NCI-H1092 treated with DMSO at 0.1 percent for 48 hours (cell line): ENCODE results near the gene BICC1.
"Not testable (repeated sequence)": the region's sequence is repeated elsewhere in the genome, so short reads cannot be mapped to it uniquely, and the experiment has no call there.

ENCODE experiments used
- DNase-seq: peaks from one replicate; lab custom pipeline; 2025; lab: John Stamatoyannopoulos, UW

Gene BICC1

GRCh38 chr10:58827381-58827780, 314.7 kb downstream of the BICC1 start:
- no peak for DNase-seq

GRCh38 chr10:58829839-58830238, 317.2 kb downstream of the BICC1 start:
- DNase-seq: no peak

DNA sequence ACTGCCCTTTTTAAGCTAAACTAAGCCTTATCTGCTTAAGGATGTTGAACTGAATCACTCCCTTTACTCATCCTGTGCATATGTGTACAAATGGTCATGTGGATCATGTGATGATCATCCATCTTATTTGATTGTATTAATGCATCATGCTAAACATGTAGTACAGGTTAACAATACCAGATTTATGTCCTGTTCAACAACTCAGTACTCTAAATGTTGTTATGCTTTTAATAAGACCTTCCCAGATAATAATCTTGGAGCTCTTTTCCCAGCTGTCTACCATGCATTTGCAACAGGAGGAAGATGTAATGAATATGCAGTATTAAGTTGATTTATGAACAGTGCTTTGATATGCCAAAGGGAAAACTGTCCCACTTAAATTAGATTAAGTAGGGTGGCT, 318.0 kb downstream of the BICC1 start:
- DNase-seq: no peak

DNA sequence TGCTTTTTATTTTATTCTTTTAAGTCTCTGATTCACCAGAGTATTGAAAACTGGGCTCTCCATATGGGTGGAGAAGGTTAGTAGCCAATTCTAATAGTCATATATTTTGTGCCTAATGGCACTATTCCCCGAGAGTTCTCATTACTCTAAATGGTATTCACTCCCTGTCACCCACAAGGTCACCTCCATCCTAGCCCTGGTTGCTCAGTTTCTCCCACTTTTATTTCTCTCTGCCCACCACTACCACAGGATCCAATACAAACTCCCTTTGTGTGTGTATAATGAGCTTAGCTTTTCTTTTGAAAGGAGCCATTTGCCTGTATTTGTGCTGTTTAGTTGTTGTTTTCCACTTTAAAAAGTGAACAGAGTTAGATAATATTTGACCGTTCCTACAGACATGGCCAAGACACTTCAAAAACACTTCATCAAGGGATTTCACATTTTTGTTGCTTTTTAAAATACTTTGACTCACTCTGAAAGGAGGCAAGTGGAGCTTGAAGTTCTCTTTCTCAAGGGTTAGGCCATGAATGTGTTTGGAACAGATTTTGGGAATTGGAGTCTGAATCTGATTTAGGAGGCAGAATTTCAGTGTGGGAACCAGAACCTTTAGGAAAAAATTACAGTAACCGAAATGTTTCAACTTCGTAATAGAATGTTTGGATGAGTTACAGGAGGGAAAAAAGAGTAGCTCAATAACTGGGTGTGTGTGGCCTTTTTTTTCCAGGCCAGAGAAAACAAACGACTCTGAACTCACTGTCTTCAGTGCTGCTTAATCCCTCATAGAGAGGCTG, 321.3 kb downstream of the BICC1 start:
- no peak for DNase-seq

DNA sequence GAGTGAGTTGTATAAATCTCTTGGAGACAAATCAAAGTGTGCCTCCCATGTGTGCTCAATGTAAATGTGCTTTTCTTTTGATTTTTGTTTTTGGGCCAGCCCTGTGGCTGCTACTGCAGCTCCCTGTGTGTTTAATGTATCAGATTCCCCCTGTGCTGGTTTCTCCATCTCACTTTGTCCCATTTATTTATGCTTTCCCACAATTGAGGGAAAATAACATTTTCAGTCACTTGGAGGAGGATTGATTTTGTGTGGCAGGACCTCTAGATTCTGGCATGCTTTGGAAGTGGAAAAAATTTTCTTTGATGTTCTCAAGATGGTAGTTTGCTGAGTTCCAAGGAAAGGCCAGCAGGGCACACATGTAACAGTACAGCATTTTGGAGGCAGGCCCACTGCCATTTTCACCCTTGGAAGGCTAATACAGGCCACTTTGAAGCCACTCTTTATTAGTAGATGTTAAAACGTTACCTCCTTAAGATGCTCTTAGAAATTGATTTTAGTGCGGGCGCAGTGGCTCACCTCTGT, 323.6 kb downstream of the BICC1 start:
- no peak for DNase-seq

- DNase-seq: no peak
These were observed 324.4 kb downstream of the BICC1 start for GRCh38 chr10:58836991-58837575.

GRCh38 chr10:58837826-58838225, 325.2 kb downstream of the BICC1 start:
- DNase-seq: no peak

DNA sequence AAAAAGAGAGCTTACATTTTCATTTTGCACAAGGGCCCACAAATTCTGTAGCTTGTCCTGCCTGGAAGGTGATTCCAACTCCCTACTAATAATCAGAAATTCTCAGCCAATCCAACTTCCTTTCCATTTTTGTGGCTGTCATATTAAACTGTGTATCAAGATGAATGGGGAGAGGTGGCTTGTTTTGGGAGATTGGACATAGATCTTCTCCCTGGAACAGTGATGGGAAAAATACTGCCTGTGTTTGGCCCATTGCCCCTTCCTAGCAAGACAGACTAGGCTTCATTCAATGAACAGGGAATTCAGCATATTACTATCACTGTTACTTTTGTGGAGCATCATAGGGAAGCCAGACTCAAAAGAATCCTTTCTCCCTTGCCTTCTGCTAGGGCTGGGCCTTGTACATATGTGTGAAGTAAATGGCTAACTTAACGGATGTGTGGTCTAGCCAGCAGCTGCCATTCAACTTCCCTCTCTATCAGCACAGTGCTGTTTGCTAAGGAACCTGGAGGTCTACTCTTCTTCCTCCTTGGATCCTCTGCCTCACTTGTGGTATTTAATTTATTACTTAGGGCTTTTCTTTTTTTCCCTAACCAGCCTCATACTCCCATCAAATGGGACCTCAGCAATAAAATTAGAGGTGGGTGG, 326.0 kb downstream of the BICC1 start:
- no peak for DNase-seq

DNA sequence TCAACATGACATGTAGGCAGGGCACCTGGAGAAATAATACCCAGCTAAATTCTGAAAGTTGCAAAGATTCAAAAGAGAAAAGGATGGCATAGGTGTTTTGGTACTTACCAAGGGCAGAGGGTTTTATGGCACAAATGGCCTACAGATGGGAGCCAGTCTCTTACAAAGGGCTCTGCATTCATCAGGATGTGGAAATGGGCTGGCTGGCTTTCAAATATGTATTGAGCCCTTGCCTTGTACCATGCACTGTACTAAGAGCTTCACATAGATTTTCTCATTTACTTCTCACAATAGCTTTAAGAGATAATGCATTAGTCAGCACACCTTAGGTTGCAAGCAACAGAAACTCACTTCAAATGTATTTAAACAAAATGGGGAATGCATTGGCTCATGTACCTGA, 327.1 kb downstream of the BICC1 start:
- no peak for DNase-seq

- DNase-seq: no peak
These were observed 328.3 kb downstream of the BICC1 start for GRCh38 chr10:58840840-58841435.

- no peak for DNase-seq
These were observed 330.2 kb downstream of the BICC1 start for GRCh38 chr10:58842860-58843376.

GRCh38 chr10:58843760-58844159, 331.1 kb downstream of the BICC1 start:
- DNase-seq: no peak

DNA sequence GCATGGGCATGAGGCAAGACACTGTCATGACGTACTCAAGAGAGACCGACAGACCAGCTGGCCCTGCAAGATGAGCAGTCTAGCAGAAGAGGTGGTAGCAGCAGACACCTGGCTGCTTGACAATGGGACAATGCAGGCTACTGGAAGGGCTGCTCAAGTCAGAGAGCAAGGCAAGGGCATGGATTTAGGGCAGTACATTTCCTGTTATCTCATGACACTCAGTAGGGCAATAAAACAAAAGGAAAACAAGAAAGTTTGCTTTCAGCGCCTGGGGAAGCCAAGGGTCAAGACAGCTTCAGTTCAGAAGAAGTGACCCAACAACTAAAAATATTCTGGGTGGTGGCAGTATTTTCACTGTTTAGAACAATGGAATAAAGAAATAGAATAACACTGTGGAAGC, 332.0 kb downstream of the BICC1 start:
- no peak for DNase-seq

DNA sequence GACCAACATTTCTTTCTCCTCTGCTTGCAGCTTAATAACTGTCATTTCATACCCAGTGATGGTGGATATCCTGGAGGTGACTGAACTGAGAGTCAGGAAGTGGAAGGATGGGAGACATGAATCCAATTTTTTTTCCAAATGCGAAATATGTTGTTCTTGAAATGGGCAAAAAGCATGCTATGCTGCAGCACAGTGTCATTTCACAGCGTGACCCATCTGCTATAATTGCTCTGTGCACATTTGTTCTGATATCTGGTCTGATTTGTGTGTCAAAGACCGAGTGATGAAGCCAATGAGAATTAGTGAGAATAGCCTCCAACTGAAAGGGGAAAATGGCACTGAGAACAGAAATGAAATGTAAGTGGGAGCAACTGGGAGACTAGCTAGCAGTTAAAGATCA, 334.2 kb downstream of the BICC1 start:
- no peak for DNase-seq

DNA sequence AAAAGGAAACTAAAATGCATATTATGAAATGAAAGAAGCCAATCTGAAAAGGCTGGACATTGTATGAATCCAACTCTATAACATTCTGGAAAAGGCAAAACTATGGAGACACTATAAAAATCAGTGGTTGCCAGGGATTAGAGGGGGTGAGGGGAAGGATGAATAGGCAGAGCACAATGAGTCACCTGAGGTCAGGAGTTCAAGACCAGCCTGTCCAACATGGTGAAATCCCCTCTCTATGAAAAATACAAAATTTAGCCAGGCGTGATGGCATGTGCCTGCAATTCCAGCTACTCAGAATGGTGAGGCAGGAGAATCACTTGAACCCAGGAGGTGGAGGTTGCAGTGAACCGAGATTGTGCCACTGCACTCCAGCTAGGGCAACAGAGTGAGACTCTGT, 338.9 kb downstream of the BICC1 start:
- no peak for DNase-seq

DNA sequence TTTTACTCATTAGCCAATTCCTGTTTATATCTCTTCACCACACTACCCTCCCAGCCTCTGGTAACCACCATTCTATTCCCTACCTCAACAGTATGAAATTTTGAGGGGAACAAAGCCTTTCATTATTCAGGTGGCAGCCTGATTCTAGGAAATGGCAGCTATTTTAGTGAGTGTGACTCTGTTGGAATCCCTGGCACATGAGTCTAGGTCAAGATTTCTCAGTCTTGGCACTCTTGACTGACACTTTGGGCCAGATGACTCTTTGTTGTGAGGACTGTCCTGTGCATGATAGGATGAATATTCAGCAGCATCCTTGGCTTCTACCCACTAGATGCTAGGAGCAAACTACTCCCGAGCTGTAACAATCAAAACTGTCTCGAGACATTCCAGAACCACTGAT, 341.0 kb downstream of the BICC1 start:
- no peak for DNase-seq

DNA sequence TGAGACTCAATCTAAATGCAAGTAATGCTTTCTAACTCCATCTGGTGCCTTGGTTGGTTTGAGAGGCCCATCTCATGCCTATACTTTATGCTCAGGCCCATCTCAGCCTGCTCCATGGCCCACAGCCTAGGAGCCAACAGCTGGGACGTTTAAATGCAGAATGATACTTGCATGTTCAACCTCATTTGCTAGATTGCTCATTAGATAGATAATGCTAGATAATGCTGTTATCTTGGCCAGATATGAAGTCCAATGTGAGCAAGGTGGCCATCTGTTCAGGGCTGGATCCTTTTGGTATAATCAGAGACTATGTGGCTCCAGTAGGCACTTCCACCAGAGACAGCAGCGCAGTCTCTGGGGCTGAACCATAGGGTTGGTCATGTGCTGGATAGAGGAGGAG, 342.1 kb downstream of the BICC1 start:
- no peak for DNase-seq

DNA sequence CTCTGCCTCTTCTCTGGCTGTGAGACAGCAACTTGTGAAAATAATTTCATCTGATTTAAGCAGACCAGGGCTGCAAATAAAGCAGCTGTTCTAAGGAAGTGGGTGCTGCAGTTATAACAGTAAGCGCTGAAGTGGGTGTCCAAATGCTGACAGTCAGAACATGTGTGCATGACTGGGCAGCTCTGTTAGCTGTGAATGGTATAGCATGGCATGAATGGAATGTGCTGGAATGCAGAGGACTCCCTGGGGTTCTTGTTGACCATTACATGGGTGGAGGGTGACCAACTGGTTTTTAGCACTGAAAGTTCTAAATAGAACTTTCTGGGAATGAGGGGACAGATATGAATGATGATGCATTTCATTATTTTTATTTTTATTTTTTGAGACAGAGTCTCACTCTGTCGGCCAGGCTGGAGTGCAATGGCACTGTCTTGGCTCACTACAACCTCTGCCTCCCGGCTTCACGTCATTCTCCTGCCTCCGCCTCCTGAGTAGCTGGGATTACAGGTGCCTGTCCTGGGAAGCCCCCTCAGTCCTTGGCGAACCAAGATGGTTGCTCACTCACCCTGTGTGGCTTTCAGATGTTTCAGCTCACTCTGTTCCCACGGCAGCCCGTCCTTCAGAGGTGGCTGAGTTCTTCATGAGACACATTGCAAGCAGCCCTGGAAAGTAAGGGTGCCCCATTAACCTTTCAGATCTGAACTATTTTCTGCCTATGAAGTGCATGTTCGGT, 344.0 kb downstream of the BICC1 start:
- DNase-seq: no peak

GRCh38 chr10:58857251-58857805, 344.7 kb downstream of the BICC1 start:
- DNase-seq: no peak

GRCh38 chr10:58858123-58858522, 345.5 kb downstream of the BICC1 start:
- DNase-seq: not testable (repeated sequence)

DNA sequence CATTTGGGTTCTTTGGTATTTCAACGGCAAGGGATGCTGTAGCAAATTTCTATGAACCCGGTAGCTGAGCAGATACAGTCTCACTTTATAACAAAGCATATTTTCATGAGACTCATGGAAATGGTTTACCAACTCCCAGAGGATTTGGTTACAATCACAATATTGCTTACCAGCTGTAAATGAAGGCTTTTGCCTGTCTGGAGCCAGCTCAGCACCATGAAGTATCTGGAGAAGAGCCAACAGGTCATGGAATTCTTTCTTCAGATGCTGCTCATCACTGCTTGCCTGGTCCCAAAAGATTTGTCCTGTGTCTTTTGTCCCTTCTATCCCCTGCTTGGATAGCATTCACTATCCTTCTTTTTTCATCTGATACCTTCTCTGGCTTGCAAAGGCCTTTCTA, 346.9 kb downstream of the BICC1 start:
- no peak for DNase-seq

GRCh38 chr10:58867683-58868082, 355.0 kb downstream of the BICC1 start:
- no peak for DNase-seq
